SH-SY5Y (cell line): ENCODE results near the gene VPS16.

Source experiments
- GATA2 ChIP-seq: IDR thresholded peaks from 2 replicates; pipeline ENCODE4 v1.6.1; 2011; ENCODE audit warnings: mild to moderate bottlenecking, low read depth, low read length
- GATA3 ChIP-seq: IDR thresholded peaks from 2 replicates; pipeline ENCODE4 v1.6.1; 2011; ENCODE audit warnings: low read depth, mild to moderate bottlenecking, low read length, moderate library complexity

GRCh38 chr20:2875690-2876203 is 35.2 kb downstream of the VPS16 start:
- TF ChIP-seq GATA2 (no peak), GATA3 (no peak)
